Activated naive CD8-positive, alpha-beta T cell treated with anti-CD3 and anti-CD28 coated beads, Interleukin-2, amount 50 U/mL, for 16 hours (primary cell): ENCODE data around the gene SLC2A9.
"Not testable (repeated sequence)": the region's sequence is repeated elsewhere in the genome, so short reads cannot be mapped to it uniquely, and the experiment has no call there.

Experiments used
- DNase-seq: peaks from one replicate; pipeline ENCODE4 v3.0.0-alpha.2; 2020; ENCODE audit warnings: low read depth, low spot score

SLC2A9 gene

DNA sequence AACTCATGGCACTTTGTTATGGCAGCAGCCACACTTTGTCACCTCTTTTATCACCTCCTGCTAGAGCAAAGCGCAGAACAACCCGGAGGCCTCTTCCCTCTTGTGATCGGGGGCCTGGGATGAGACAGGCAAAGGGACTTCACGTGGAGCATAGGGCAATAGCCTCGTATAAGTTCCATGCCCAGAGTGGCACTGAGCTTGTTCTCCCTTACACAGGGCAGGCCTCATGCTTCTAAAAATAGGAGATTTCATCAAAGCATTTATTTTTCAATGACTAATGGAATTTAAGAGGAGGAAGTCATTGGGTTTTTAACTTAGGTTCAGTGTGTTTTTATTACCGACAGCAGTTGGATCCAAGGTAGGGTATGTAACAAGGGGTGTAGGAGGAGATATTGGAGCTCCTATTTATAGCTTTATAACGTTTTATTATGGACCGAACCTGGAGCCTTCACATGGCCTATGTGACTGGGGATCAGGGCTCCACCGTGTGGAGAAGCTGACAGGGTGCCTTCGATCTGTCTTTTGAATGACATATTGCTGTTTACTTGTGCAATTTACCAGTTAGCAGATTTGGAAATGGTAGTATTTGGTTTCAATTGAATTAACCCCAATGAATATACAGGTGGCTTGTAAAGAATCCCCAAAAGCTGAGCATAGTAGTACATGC is 93.8 kb downstream of the SLC2A9 start:
- DNase-seq, result no peak

DNA sequence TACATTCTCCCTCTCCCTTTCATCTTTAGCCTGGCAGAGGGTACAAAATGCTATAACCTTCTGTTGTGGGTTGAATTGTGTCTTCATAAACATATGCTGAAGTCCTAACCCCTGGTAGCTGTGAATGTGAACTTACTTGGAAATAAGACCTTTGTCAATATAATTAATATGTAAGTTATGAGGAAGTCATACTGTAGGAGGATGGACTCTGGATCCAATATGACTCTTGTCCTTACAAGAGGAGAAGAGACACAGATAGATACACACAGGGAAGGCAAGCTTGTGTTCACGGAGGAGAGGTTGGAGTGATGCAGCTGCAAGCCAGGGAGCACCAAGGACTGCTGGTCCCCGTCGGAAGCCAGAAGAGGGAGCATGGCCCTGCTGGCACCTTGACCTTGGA is 94.7 kb downstream of the SLC2A9 start:
- DNase-seq, result no peak

DNA sequence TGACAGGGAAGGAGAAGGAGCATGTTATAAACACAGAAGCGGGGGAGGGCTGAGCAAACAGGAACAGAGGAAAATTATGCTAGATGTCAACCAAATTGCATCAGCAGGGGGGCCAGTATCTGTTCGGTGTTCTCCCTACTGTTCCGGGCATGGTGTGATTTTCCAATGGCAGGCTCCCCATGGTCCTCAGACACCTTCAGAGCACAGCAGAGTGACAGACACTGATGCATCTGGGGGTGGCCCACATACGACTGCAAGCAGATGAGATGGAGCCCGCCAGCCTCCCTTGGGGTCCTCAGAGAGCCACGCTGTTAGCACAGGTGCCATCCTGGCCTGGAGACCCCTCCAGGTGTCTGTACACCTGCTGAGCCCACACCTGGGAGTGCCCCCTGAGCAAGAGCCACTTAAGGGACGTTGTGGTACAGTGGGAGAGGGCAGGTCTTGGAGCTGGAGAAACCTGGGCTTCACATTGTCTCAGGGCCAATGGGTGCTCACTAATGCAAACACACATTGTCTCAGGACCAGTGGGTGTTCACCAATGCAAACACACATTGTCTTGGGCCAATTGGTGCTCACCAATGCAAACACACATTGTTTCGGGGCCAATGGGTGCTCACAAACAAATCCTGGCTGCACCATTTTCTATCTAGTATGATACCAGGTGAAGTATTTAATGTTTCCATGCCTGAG is 95.4 kb downstream of the SLC2A9 start:
- no peak for DNase-seq

DNA sequence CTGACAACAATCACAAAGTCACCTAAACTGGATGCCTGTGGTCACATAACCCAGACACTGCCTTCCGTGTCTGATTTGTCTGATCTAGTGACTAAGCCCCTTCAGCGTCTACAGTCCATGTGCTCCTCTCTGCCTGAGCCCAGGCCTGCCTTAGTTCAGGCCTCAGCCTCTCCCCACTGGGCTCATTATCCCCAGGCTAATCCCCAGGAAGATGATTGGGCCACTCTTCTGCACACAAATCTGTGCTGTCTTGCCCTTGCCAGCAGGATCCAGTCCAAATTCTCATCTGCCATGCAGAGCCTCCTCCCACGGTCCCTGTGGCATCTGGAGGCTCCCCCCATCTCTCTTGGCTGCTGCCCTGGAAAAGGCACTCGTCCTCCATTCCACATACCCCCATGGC is 96.5 kb downstream of the SLC2A9 start:
- DNase-seq, result no peak

DNA sequence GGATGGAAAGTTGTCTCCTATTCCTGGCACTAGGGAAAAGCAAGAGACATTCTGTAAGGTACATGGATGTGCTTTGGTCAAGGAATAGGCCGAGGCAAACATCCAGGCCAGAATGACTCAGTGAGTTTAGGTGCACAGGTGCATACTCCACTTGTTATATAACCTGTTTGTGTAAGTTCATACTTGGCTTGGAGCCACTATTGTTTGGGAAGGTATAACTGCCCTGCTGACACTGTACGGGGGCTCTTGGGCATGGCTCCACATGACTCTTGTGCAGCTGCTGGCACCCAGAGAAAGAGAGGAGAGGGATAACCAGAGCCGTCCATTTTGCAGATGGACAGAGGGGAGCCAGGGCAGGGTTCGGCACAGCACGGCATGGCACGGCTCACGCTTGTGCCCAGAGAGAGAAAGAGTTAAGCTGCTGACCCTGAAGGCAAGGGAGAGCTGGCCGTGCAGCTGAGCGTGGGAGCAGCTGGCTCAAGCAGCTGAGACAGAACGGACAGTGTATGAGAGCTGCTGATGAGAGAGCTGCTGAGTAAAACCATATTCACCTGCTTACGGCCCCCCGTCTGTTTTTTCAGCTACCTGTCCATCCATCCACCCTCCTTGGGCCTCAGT is 98.0 kb downstream of the SLC2A9 start:
- no peak for DNase-seq

DNA sequence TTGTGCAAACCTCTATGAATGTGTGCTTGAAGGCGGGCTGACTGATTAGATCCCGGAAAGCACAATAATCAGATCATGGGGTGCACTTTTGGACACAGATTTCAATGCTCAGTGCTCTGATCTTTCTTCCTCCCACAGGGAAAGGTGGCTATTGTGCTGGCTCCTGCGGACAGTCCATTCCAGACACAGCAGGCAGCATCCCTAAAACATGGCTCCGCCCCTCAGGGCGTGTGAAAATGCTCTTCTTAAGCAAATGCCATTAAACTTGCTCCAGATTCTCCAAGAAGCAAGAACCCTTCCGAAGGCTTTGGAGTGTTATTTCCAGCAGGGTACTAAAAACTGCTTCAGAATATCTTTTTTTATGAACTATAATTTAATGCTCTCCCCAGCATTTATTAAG is 100.0 kb downstream of the SLC2A9 start:
- no peak for DNase-seq

DNA sequence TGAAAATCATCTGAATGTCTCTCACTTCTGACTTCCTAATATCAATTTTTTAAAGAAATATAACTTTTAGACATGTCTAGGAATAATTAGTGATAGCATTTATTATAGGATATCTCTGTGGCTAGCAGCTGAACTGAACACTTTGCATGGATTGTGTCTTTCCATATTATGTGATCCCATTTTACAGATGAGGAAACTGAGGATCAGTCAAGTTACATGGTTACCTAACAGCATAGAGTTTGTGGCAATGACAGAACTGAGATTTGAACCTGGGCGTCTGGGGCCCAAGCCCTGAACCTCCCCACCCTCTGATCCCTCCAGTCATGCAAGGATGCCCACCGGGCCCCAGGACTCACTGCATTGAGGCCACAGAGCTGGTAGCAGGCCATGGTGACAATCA is 101.3 kb downstream of the SLC2A9 start:
- no peak for DNase-seq

DNA sequence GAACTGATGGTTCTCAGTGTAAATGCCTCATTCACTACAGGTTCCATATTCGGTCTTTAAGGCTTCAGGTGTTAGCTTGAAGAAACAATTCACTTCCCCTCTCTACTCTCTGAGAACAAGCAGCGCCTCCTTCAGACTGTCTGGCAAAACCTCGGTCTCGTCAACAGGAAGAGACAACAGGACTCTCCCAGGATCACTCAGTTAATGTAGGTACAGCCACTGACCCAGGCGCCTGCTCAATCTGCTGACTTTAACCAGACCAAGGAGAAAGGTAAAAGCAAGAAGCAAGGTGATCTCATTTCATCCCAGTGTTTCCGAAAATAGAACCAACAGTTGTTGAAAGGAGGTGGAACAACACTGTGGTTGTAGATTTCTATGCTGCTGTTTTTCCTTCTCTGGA is 102.2 kb downstream of the SLC2A9 start:
- DNase-seq, result no peak

DNA sequence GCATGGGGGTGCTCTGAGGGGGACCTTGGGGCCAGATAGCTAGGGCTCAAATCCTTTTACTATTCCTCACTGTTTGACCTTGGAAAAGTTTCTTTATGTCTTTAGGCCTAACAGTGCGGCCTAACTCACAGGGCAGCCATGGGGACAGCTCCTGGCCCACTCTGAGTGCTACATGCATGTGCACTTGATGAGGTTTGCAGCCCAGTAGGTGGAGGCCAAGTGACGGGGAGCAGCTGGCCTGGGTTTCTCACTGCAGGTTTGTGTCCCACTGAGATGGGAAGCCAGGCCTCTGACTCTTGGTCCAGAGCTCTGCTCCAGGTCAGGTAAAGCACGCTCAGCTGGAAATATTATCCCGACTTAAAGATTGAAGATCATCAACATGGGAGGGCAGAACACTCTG is 102.8 kb downstream of the SLC2A9 start:
- no peak for DNase-seq

DNA sequence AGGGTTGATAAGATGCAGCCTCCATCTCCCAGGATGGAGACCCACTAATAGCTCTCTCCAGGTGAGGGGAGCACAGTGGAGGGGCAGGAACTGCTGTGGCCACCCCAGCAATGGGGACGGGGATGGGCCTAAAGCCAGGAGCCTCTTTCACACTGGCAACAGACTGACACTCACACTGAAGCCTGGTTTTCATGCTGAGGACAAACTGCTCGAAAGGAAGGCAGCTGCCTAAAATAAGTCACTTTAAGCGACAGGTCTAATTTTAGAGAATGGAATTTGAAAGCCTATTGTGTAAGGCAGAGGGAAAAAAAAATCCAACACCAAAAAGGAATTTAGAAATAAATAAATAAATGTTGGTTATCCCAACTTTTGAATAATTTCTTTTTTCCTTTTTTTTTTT is 104.4 kb downstream of the SLC2A9 start:
- DNase-seq, result no peak

DNA sequence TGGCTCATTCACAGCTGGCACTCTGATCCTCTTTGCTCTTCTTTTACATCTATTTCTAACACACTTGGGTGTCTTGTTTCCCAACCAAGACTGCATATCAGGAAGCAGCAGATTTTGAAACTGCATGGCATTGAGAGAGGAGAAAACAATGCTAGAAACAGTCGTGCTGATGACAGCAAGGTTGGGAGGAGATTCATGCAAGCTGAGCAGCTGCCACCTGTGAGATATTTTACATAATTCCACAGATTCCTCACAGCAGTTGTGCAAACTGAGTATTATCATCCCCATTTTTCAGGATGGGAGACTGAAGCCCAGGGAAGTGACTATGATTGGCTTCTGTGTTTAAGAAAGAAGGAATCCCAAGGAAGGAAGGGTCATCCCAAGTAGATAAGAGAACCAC is 105.0 kb downstream of the SLC2A9 start:
- no peak for DNase-seq

DNA sequence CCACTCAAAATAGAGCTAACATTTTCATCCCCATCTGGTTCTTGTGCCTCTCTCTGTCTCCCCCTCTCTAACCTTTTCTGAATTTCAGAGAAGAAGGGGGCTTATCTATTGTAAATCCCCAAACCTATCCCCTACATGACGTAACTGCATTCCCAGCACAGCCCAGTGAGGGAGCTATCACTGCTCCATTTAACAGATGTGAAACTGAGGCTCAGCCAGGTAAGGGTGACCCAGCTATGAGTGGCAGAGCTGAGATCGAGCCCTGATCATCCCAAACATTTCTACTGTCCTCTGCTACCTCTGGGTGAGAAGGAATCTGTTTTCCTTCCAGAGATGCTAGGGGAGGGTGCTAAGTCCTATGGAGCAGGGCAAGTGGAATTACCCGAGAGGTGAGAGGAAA is 107.5 kb downstream of the SLC2A9 start:
- no peak for DNase-seq

DNA sequence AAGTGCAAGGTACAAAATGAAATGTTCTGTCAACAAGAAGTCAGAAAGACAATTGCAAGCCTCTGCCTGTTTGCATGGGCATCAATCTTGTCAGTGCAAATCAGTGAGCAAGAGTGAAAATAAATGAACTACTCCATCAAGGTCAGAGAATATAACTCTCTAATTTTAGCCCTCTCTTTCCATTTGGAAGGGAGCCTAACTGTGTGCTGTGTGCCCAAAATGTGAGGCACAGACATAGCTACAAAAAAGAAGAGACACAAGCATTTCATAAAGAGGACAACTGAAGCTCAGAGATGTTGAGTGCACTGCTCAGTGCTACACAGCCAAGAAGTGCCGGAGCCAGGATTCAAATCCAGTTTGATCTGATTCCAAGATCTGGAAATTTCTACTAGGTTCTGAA is 114.3 kb downstream of the SLC2A9 start:
- DNase-seq, result no peak

DNA sequence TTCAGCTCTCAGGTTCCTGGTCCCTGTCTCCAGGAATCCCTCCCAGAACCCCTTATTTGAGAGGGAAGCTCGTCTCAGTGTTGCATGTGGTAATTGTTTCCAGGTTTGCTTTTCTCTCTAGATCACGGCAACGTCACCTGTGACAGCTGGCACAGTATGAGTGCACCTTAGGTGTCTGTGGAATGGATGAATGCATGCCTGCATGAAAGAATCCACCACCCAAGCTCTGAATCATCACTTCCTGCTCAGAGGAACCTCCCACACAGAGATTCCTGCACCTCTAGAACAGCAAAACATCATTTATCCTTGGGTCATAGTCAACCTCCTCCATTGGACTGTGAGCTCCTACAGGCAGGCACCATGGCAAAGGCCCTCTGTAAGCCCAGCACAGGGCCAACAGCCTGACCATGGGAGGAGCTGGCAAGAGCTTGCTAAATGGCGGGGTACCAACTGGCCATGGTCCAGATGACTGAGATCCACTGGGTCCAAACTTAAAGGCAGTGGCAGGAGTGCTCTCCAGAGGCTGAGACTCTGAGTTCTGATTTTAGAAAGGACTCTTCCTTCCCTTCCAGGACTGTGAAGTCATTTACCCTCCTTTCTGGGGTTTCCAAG is 116.2 kb downstream of the SLC2A9 start:
- DNase-seq, result no peak

DNA sequence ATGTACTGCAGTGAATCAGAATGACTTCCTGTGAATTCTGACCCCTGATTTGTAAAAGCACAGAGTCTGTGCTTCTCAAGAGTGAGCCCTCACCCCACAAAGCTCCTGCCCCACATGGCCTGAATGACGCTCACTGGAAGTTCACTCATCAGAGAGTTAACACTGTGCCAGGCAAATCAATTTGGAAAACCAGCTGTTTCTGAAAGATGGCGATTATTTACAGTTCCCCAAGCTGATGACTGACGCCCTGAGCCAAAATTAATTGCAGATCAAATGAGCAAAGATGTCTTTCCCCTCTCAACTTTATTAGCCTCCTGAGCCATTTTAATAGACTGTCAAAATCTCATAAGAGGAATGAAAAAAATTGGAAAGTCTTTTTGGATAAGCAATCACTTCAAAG is 118.0 kb downstream of the SLC2A9 start:
- no peak for DNase-seq

DNA sequence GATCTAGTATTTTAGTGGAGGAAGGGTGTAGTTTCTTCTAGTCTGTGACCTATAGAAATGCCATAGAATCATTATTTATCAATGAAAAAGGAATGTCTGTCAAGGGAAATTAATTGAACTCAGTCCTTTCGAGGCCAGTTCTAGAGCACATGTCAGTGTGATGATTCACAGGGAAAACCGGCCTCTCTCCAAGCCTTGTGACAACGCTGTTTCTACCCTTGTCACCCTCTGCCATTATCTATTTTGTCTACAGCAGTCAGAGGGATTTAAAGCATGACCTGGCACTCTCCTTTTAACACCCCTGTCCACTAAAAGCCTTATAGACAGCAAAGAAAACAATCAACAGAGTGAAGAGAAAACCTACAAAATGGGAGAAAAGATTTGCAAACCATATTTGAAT is 120.0 kb downstream of the SLC2A9 start:
- no peak for DNase-seq

DNA sequence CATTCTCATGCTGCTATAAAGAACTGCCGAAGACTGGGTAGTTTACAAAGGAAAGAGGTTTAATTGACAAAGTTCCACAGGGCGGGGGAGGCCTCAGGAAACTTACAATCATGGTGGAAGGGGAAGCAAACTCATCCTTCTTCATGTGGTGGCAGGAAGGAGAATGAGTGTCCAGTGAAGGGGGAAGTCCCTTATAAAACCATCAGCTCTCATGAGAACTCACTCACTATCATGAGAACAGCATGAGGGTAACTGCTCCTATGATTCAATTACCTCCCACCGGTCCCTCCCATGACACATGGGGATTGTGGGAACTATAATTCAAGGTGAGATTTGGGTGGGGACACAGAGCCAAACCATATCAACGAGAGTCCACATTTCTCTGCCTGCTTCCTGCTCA is 120.7 kb downstream of the SLC2A9 start:
- DNase-seq, result not testable (repeated sequence)

DNA sequence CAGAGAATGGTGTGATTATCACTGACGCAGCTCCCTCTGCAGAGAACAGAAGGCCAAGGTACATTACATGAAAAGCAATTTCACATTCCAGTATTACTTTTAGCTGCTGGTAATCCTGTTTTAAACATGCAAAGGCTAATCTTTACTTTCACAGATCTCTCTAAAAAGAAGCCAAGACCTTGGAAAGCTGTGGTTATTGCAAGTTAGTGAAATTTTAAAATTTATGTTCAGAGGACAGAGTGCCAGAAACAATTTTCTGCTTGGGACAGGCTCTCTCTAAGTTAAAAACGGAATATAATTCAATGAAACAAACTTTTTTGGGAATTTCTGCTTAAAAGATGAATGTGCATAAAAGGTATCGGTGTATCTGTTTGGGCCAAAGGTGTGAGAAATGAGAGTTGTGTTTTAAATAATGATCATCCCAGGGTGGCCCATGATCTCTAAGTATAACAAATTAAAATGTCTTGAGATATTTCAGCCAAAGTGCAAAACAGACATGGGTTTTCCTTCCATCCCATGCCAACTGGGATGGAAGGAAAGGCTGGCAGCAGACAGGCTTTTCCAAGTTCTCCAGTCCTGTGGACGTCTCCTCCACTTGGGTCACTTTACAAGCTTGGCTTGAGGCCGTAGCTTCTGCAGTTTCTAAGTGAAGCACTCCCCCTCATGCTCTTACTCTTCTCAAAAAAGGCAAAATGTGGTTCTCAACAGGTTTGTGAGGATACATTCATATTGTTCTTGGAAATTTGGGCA is 121.8 kb downstream of the SLC2A9 start:
- no peak for DNase-seq

DNA sequence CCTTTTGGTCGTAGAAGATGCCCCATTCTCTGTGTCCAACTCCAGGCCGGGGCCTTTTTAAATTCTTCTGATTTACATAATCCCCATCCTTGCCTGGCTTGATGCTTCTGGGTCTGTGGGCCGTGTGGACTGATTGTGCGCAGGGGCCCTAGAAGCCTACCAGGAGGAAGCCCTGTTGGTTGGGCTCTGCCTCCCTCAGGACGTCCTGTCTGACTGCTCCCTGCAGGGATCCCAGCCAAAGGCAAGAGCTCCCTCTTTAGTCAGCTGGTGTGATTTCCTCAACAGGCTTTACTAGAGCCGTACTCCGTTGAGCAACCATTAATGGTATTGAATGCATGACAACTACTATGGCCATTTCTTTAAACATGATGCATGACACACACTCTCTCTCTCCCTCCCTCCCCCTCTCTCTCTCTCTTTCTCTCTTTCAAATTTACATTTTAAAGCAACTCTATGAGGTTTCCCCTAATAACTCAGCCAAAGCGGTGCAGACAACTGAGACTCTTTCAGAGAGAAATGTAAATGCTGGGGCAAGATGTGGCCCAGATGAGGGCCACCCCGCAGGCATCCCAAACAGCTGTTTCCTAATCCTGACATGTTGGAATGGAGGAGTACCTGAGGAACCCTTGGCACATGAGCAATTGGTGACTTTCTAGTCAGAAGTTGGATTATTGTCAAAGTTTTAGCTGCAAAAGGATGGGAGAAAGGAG is 122.5 kb downstream of the SLC2A9 start:
- no peak for DNase-seq

DNA sequence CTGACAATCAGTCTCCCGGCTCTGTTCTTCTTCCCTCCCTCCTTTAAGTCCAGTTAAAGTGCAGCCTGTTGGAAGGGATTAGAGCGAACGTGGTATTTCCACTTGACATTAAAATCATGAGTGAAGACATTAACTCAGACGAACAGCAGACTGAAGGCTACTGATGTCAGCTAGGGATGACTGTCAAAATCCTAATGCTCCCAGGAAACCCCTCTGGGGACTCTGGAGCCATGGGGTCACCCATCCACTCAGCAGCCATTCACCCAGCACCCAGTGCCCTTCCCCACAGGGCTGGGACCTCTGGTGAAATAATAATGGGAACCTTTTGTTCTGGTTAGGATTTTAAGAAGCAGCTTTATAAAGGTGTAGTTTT is 126.0 kb downstream of the SLC2A9 start:
- no peak for DNase-seq

DNA sequence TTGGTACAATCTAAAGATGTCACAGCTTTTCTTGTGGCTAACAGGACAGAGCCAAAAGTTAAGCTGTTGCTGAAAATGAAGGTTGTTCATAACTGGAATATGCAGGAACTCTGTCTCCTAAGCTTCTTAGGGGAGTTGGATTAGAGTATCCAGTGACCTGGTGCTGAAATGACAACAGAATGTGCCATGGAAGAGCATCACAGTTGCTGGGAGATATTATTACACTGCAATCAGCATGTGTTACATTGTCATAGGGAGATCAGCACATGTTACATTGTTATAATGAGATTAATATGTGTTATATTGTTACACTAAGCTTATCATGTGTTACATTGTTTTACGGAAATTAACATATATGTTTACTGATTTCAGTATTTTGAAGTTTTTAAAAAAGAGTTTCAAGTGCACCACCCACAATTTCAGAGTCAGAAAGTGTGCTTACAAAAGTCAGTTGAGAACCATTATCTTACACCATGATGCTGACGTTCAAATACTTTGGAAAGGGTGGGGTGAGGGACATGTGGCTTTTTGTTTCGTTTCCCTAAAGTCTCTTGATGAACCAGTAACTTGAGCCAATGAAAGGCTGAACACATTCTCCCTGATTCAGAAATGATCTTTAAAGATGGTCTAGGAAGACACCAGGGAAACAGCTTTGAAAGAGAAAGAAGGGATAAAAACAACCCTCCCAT is 126.5 kb downstream of the SLC2A9 start:
- DNase-seq, result no peak
